A172 (cell line): ENCODE results near the gene DPYSL4. TPM values are rescaled to one million over a fixed set of nuclear protein-coding genes. Genes with fewer than 3 reads are reported as not detected.

Source experiments
- DNase-seq: peaks from one replicate; pipeline ENCODE4 v3.0.0-alpha.2; 2015; ENCODE audit warnings: low spot score
- total RNA-seq: library from RNA; depleted of rRNA; stranded (reverse); fragments of >200 nt; shearing (Covaris generic); gene quantifications from 2 replicates; pipeline ENCODE4 v1.2.3, GENCODE V29; 2014; rRNA removed

DPYSL4 gene
- total RNA-seq, 1 experiment from 2014 or later, result 18.4 TPM

DNA sequence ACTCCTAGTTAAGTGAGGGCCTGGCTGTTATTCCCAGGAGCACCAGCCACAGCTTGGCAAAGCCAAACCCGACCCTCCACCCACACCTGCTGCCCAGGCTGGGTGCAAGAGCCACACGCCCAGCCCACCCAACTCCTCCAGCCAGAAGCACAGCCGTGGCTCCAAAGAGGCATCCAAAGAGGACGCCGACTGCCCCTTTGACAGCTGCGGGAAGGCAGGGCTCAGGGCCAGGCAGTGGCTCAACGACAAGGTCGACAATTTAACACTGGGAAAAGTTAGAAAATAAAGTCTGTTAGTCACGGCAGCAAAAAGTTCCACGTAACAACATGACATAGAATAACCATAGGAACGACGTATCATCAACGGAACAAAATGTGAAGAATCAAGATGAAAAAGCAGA, 54.3 kb downstream of the DPYSL4 start:
- no peak for DNase-seq

DNA sequence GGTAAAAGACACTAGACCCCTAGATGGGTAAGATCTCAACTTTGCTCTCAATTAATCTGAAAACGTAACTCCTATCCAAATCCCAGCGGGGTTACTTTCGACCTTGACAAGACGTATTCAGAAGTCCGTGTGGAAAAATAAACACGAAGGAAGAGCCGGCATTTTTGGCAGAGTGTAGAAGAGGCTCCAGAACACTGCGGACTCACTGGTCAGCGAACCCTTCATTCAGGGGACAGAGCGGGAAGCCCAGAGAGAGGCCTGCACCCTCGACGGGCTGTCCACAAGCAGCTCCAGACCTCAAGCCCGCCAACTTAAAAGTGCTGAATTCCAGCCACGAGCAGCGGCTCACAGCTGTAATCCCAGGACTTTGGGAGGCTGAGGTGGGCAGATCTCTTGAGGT, 54.7 kb downstream of the DPYSL4 start:
- no peak for DNase-seq

DNA sequence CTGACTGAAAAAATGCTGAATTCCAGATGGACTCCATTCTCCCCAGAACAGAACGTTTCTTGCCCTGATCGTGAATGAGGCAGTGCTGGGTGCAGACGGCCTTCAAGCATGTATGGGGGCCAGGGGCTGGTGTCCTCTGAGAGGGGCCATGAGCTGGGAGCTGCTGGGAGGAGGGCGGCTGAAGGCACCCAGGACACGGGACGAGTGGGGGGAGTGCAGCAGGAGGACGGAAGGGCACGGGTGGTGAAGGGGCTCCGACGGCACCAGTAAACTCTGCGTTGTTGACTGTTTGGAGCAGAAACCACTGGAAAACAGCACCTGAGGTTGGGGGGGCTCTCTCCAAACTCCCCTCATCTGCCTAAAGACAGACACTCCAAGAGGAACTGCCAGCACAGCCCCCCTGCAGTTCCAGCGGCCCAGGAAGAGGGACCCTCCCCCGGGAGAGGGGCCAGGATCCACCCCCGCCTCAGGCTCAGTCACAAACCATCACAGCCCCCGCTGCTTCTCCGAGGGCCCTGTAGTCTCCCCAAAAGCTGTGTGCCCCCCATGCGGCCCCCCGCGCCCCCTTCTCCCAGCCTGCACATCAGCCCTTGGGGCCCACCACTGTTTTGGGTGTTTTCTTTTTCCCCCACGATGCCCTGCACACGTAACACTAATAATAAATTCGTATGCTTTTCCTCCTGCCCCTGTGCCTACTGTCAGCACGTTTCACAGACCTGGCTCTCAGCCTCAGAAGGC, 55.5 kb downstream of the DPYSL4 start:
- DNase-seq, result no peak

- no peak for DNase-seq
Observed at GRCh38 chr10:132243141-132243540, 56.4 kb downstream of the DPYSL4 start.

DNA sequence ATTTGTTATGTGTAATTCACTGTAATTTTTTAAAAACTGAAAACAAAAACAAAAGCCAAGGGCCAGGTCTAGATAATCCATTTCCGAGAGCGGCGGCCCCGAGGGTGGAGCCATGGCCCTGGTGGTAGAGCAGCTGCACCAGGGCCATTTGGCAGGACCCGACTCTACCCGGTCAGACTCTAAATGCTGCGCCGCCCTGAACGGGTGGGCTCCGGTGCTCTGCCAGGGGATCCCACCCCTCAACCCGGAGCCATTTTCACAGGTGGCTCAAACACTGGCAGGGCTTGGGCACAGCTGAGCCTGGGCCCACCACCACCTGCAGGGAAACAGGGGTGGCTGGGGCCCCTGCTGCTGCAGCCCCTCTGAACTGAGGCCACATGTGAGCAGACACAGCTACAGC, 56.9 kb downstream of the DPYSL4 start:
- DNase-seq, result no peak

- DNase-seq, result no peak
Observed at GRCh38 chr10:132245056-132245455, 58.3 kb downstream of the DPYSL4 start.

- no peak for DNase-seq
Observed at GRCh38 chr10:132246296-132246695, 59.5 kb downstream of the DPYSL4 start.

- DNase-seq, result no peak
Observed at GRCh38 chr10:132247943-132248342, 61.2 kb downstream of the DPYSL4 start.

DNA sequence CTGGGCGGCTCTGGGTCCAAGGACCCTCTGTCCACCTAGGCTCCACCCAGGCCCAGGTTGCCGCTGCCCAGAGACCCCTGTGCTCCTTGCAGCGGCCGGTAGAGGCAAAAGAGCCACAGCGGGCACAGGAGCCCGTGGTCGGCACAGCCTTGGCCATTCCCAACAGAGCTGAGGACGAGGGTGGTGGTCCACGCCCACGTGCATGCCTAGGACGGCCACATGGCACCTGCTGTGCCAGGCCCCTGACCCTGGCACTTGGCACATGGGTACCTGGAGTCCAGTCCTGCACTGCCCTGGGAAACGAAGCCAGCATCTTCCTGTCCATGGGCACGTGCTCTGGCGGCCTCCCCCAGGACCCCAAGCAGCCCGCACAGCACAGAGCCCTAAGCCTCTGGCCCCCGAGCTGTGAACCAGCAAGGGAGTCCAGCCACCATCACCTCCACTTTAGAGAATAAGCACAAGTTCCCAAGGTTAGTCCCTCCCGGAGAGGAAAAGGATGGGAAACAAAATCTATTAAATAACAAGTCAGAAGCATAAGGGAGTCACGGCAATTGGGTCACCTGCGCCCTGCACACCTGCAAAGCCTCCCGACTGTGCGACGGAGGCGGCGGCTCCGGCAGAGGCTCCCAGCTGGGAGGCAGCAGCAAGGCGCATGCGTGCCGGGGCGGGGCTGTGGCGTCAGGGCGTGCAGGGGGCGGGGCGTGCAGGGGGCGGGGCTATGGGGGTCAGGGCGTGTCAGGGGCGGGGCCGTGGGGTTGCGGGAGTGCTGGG, 61.9 kb downstream of the DPYSL4 start:
- DNase-seq, result no peak

- no peak for DNase-seq
Observed at GRCh38 chr10:132249226-132249724, 62.5 kb downstream of the DPYSL4 start.

GRCh38 chr10:132249824-132250375, 63.2 kb downstream of the DPYSL4 start:
- no peak for DNase-seq

GRCh38 chr10:132250481-132251475, 64.0 kb downstream of the DPYSL4 start:
- no peak for DNase-seq

GRCh38 chr10:132251928-132252327, 65.2 kb downstream of the DPYSL4 start:
- no peak for DNase-seq

- no peak for DNase-seq
Observed at GRCh38 chr10:132252412-132252811, 65.7 kb downstream of the DPYSL4 start.

DNA sequence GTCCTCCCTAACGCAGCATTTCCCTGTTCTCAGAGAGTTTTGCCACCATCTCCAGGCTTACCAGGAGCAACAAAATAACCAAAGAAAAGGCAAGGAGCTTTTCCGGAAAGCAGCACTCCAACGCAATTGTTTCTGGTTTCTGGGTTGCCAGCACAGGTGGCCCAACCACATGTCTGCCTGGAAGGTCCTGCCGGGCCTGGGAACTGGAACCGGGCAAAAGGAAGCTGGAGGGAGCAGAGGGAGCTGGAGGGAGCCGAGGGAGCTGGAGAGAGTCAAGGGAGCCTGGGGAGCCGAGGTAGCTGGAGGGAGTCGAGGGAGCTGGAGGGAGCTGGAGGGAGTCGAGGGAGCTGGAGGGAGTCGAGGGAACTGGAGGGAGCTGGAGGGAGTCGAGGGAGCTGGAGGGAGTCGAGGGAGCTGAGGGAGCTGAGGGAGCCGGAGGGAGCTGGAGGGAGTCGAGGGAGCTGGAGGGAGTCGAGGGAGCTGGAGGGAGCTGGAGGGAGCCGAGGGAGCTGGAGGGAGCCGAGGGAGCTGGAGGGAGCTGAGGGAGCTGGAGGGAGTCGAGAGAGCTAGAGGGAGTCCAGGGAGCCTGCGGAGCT, 66.4 kb downstream of the DPYSL4 start:
- DNase-seq, result no peak

DNA sequence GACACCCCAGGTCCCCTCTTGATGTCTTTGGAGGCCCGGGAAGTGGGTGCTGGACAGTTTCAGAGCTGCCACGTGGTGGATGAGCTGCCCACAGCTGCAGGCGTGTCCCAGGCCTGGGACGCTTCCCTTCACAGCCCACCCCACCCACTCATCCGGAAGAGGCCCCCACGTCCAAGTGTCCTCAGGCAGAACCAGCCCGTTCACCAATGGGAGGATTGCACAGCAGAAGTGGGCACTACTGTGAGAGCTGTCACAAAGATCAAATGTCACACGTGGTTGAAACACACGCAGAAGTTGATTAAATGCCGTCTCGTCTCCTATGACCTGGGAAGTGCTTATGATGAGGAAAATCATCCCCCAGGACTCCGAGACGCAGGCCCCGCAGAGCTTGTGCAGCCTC, 68.1 kb downstream of the DPYSL4 start:
- DNase-seq, result no peak

Other genes with a start within 250 kb of the DPYSL4 start
- 67.9 and 79.3 TPM in 2 replicates for gene BNIP3, start 205.0 kb upstream of the DPYSL4 start, total RNA-seq
- 0.26 and 0.64 TPM in 2 replicates for gene JAKMIP3, start 121.0 kb upstream of the DPYSL4 start, total RNA-seq
- gene STK32C, start 121.0 kb downstream of the DPYSL4 start, total RNA-seq, result 19.4 and 23.0 TPM in 2 replicates
- gene LRRC27, start 145.2 kb downstream of the DPYSL4 start, total RNA-seq, result 1.6 and 2.7 TPM in 2 replicates
- 12.1 and 20.9 TPM in 2 replicates for gene PWWP2B, start 210.3 kb downstream of the DPYSL4 start, total RNA-seq